NCI-H446 treated with DMSO at 0.1 percent for 48 hours (cell line): ENCODE data around the gene ELF2.
"Not testable (repeated sequence)": the region's sequence is repeated elsewhere in the genome, so short reads cannot be mapped to it uniquely, and the experiment has no call there.

Experiments
- DNase-seq: peaks from one replicate; lab custom pipeline; 2025; lab: John Stamatoyannopoulos, UW

Gene ELF2

DNA sequence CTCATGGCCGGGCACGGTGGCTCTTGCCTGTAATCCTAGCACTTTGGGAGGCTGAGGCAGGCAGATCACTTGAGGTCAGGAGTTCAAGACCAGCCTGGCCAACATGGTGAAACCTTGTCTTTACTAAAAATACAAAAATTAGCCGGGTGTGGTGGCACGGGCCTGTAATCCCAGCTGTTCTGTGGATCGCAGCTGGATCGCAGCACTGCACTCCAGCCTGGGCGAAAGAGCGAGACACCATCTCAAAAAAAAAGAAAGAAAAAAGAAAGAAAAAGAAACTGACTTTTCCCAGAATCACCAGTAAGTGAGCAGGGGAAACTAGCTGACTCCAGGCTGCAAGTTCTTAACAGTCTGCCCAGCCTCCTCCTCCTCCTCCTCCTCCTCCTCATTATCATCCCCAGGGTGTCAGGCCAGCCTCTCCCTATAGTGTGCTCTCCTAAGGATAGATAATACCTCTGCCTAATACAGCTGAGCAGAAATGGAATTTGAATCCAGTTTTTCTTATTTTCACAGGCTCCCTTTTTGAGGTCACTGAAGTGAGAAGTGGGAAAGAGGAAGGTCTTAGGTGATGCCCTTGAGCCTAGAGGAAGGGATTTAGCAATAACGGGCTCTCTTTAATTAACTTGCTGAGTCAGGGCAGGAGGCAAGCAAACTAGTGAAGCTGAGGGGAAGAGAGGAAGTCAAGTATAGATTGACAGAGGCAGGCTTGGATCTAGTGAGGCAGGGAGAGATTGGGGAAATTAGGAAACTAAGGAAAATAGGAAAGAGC, 11.8 kb upstream of the ELF2 start:
- no peak for DNase-seq

DNA sequence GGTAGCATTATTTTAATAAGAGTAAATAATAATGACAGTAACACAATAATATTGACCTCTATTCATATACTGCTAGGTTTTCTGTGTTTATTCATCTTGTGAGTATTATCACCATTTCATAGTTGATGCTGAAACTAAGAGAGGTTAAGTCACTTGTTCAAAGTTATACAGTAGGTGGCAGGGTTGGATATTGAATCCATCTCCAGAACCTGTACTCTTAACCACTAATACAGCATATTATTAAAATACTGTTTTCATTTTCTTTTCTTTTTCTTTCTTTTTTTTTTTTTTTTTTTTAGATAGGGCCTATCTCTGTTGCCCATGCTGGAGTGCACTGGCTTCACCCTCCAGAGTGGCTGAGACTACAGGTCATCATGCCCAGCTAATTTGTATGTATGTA, 7.1 kb upstream of the ELF2 start:
- no peak for DNase-seq

DNA sequence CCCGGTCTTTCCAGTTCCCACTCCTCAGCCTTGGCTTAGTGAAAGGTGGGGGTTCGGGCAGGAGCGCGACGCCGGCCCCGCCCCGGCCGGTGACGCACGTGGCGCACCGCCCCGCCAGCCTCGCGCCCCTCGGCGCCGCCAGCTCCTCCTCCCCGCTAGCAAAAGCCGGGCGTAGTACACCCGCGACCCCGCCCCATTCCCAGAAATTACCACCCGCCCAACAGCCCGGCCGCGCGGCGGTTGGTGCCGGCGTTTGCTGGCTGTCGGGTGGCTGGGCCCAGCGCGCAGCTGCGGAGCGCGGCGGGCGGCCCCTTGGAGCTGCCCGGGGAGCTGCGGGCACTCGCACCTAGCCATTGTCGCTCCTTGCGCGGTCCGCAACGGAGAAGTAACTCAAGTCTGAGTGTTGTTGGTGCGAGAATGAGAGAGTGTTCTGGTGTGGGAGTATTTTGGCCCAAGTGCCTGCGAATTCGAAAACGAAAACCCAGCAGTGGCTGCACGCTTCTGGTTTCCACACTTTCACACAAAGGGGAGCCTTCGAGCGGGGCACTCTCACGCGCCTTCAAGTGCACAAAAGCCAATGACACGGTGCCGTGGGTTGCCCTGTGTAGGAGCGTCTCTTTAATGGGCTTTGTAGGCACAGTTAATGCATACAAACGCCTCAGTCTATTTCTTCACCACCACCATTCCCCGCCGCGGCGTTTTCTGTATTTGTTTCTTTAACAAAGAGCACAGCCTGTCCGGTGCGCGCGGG, 1.0 kb upstream of the ELF2 start:
- peak; percentile 86 for DNase-seq

DNA sequence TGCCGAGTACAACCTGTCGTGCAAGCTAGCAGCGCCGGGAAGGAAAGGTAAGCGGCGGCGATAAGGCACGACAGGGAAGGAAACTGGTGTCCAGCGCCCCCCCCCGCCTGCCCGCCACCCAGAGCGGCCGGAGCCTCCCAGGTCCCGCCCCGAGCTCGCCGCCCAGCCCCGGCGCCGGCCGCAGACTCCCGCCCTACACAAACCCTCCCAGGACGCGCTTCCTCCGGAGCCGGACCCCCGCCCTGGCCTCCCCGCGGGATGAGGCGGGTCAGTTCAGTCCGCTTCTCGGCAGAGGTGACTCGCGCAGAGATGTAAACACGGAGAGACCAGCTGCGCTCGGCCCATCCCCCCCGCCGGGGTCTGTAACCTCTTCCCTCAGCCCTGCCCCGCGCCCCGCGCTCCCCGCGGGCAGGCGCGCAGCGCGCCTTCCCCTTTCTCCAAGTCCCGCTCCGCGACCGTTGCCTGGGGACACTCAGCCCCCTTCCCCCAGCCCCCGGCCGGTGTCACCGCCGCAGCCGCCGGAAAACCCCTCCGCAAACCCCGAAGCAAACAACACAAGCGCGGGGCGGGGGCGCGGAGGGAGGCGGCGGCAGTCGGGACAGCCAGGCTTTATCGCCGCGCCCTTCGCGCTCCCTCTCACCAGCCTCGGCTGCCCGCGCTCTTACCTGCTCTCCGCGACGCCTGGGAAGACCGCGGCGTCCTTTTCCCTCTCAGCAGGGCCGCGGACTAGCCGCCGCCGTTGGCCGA, 543 bp downstream of the ELF2 start:
- no peak for DNase-seq

DNA sequence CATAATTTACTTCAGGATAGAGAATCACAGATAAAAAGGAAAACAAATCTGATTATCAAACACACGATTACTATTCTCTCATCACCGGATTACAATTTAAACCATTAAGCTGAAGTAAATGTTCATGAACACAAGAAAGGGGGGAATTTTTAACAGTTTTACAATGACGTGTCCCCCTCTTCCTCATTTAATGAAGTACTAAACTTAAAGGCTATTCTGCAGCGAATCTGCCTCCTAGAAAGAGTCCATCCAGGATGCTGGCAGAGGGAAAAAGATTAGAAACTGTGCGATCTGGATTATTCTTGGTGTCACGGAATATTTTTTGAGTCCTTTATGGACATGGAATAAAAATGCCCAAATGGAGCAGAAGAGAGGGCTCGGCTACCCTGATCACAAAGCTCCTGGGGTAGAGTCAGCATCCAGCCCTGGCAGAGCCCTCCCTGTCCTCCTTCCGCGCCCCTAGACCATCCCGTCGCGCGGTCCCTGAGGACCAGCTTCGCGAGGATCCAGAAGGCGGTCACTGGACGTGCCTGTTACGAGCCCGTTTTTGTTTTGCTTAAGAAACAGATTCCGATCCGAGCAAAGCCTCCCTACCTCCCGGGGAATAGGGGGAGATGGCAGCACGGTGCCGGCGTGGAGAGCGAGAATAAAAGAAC, 1.2 kb downstream of the ELF2 start:
- DNase-seq: no peak

DNA sequence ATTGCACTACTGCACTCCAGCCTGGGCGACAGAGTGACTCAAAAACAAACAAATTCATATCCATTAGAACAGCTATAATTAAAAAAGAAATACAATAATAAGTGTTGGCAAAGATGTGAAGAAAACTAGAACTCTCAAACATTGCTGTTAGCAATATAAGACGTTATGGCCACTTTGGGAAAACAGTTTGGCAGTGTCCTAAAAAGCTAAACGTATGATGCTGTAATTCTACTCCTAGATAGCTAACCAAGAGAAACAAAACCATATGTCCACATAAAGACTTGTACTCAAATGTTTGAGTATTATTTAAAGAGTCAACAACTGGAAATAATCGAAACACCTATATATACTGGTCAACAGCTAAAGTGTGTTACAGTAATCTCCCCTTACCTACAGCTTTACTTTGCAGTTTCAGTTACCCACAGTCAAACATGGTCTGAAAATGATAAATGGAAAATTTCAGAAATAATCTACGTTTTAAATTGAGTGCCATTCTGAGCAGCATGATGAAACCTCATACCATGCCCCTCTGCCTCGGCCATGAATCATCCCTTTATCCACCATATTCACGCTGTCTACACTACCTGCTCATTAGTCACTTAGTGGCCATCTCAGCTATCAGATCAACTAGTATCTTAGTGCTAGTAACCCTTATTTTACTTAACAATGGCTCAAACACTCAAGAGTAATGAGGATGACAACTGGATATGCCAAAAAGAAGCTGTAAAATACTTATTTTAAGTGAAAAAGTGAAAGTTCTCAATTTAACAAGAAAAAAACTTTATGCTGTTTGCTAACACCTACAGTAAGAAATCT, 4.9 kb downstream of the ELF2 start:
- DNase-seq: peak; percentile 56

DNA sequence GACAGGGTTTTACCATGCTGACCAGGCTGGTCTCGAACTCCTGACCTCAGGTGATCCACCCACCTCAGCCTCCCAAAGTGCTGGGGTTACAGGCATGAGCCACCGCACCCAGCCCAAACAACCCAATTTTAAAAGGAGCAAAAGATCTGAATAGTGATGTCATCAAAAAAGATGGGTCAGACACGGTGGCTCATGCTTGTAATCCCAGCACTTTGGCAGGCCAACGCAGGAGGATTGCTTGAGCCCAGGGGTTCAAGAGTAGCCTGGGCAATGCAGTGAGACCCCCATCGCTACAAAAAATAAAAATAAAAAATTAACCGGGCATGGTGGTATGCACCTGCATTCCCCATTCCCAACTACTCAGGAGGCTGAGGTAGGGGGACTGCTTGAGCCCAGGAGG, 6.1 kb downstream of the ELF2 start:
- no peak for DNase-seq

DNA sequence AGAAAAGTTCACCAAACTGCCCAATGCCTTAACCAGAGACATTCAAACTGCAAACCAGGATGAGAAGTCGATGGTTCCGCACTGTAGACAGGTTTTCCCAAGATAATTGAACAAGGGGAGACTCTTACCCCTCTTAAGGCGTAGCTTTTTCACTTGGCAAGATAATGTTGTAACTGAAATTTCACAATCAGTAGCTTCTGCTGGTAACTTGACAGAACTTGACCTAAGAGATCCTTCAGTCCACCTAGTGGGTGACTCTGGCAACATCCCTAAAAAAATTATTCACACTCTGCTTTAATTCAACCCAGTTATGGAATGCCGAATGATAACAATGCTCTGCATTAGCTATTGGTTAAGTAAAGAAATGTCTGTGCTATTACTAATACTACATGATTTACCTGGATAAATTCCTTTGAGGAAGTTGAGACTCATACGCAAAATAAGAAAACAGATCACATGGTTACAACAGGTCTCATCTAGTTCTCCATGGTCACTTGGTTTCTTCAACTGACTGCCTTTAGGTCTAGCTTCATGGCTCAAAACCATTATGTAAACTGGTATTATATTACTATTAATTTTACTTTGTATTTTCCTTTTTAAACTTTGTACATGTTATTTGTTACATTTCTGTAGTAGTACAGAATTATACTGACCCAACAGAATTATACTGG, 9.1 kb downstream of the ELF2 start:
- DNase-seq: no peak

DNA sequence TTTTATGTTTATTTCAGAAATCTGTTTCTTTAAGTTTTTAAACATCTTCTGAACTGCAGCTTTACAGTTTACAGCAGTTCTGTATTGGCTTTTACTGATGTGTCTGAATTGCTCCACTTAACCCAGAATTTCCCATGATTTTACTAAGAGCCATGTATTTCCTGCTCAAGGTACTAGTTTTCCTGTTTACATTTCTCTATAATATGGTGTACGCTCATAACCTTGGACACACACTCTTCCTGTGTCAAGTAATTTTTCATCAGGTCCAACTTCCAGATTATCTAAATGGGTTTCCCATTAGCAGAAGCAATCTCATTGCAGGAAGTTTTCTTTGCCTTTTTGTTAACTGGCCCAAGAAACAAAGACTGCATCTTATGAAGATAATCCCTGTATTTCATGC, 12.3 kb downstream of the ELF2 start:
- no peak for DNase-seq

DNA sequence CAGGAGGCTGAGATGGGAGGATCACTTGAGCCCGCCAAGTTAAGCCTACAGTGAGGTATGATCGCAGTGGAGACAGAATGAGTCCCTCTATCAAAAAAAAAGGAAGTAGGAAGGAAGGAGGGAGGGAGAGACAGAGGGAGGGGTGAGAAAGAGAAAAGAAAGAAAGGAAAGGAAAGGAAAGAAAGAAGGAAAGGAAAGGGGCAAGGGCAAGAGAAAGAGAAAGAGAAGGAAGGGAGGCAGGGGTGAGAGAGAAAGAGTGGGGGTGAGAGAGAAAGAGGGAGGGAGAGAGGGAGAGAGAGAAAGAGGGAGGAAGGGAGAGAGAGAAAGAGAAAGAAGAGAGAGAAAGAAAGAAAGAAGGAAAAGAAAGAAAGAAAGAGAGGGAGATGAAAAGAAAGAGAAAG, 13.2 kb downstream of the ELF2 start:
- no peak for DNase-seq

DNA sequence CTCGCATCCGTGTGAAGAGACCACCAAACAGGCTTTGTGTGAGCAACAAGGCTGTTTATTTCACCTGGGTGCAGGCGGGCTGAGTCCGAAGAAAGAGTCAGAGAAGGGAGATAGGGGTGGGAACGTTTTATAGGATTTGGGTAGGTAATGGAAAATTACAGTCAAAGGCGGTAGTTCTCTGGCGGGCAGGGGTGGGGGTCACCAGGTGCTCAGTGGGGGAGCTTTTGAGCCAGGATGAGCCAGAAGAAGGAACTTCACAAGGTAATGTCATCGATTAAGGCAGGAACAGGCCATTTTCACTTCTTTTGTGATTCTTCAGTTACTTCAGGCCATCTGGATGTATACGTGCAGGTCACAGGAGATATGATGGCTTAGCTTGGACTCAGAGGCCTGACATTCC, 19.0 kb downstream of the ELF2 start:
- not testable (repeated sequence) for DNase-seq

DNA sequence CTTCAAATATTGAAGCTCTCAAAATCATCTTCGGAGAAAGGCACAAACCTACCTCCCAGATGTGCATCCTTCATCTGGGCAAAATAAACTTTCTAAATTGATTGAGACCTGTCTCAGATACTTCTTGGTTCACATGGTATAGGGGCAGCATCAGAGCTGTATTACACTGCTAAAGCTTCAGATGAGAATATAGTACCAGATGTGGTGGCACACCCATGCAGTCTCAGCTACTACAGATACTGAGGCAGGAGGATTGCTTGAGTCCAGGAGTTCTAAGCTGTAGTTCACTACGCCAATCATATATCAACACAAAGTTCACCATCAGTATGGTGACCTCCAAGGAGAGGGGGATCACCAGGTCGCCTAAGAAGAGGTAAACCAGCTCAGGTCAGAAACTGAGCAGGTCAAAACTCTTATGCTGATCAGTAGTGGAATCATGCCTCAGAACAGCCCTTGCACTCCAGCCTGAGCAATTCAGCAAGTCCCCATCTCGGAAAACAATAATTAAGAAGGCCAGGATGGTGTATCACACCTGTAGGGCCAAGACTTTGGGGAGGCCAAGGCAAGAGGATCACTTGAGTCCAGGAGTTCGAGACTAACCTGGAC, 22.0 kb downstream of the ELF2 start:
- DNase-seq: no peak

DNA sequence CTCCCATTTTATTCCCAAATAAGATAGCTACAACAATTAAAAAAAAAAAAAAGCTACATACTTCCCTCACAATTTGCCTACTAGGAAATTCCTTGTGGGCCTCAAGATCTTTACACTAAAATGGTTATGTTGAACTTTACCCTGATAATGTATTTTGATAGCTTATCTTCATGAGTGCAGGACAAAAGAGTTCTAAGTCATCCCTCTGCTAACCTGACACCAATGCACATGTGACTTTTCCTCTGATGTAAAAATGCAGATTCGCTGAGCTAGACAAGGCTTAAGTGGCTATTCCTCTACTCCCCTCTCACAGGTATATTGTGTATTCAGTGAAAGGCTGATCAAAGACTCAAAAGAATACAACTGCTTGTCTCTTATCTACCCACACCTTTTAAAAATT, 22.5 kb downstream of the ELF2 start:
- DNase-seq: no peak

DNA sequence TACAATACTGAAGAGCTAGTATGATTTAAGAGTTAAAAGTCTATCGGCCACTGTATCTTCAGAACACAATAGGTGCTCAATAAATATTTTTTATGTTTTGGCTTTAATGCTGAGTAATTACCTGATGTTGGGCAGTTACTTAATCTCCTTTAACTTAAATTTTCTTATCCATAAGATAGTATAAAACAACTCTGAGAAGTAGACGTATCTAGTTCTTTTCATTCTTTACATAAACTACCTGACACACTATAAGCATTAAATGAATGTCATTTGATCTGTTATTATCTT, 22.9 kb downstream of the ELF2 start:
- DNase-seq: no peak

DNA sequence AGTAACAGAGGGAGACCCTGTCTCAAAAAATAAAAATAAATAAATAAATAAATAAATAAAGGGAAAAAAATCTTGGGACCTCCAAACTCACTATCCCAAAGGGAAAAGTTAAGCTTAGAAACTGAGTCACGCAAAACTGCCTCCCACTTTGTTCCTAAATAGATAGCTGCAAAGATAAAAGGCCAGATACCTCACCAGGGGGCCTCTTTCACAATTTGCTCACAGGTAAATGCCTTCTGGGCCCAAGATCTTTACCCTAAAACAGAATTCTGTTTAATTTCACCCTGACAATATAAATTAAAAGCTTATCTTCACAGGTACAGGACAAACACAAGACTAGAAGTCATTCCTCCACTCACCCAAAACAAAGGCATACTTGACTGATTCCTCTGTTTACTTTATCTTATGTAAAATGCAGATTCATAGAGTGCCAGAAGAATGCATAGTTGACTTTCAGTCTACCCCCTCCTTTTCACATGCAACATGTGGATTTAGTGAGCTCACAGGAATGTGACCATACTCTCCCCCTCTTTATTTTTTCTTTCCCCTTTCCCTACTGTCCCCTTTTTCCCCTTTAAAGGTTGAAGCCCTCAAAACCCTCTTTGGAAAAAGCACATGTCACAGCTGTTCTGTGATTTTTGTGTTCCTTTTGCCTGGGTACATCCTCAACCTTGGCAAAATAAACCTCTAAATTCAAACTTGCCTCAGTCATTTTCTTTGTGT, 23.4 kb downstream of the ELF2 start:
- DNase-seq: no peak

DNA sequence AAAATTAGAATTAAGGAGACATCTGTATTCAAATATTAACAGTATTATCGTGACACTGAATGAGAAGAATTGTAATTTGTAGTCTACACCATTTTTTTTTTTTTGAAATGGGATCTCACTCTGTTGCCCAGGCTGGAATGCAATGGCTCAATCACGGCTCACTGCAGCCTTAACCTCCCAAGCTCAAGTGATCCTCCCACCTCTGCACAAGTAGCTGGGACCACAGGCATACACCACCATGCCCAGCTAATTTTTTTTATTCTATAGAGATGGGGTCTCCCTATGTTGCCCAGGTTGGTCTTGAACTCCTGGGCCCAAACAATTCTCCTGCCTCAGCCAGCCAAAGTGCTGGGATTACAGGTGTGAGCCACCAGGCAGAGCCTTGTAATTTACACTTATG, 24.8 kb downstream of the ELF2 start:
- no peak for DNase-seq

DNA sequence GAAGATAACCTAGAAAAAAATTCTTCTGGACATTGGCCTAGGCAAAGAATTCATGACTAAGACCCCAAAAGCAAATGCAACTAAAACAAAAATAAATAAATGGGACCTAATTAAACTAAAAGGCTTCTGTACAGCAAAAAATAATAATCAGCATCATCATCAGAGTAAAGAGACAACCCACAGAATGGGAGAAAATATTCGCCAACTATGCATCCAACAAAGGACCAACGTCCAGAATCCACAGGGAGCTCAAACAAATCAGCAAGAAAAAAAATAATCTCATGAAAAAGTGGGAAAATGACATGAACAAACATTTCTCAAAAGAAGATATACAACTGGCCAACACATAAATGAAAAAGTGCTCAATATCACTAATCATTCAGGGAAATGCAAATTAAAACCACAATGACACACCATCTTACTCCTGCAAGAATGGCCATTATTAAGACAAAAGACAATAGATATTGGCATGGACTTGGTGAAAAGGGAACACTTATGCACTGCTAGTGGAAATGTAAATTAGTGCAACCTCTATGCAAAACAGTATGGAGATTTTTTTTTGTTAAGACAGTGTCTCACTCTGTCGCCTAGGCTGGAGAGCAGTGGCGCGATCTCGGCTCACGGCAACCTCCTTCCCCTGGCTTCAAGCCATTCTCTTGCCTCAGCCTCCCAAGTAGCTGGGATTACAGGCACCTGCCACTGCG, 29.9 kb downstream of the ELF2 start:
- DNase-seq: no peak

DNA sequence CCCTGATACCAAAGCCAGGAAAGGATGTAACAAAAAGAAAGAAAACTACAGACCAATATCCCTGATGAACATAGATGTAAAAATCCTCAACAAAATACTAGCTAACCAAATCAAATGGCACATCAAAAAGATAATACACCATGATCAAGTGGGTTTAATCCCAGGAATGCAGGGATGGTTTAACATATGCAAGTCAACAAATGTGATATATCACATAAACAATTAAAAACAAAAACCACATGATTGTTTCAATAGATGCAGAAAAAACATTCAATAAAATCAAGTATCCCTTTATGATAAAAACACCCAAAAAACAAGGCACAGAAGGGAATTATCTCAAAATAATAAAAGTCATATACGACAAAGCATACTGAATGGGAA, 31.5 kb downstream of the ELF2 start:
- DNase-seq: no peak

DNA sequence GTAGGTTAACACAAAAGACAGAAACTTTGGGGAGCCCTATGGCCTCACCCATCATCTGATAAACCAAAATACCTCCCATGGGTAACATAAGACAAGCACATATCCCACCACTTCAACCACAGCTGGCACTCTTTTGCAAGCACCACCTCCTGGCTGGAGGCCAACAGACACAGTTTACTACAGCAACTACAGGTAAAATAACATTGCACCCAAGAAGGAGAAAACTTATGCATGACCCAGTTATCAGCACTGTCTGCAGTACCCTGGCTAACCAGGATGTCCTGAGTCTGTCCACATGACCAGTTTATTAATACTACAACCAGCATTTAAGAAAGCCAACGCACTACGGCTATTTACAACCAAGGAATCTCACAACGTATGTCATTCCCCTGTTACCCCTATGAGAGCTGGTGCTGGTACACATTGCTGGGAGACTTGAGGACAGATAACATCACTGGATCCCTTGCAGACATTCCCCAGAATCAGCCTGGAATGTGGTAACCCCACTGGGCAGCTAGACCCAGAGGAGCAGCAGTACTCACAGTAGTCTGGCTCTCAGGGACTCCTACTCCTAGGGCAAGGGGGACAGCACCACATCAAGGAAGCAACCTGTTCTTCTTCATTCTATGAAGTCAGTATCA, 32.0 kb downstream of the ELF2 start:
- DNase-seq: no peak
